Thymus (tissue), 11 donors: ENCODE results near the gene CNIH3. TPM values are rescaled to one million over a fixed set of nuclear protein-coding genes. Genes with fewer than 3 reads are reported as not detected.
"Not testable (repeated sequence)": the region's sequence is repeated elsewhere in the genome, so short reads cannot be mapped to it uniquely, and the experiment has no call there.

Source experiments
- DNase-seq, 9 donors: peaks; one replicate each; pipeline ENCODE4 v3.0.0-alpha.2; 2013; ENCODE audit warnings: low spot score in 9 of 9, low read depth in 6 of 9, missing footprints in 1 of 9
- H3K27ac ChIP-seq, 2 donors: one replicate each; pipeline ENCODE4 v1.5.1; 2013; ENCODE audit warnings: control low read depth in 1 of 2, low read depth in 1 of 2, low read length in 1 of 2, mild to moderate bottlenecking in 1 of 2, moderate library complexity in 1 of 2
- H3K27me3 ChIP-seq, 2 donors: one replicate each; pipeline ENCODE4 v1.5.1; 2013; ENCODE audit warnings: low read length in 1 of 2; ENCODE audit not compliant: control insufficient read depth in 2 of 2, insufficient read depth in 1 of 2
- H3K36me3 ChIP-seq, 2 donors: one replicate each; pipeline ENCODE4 v1.5.1; 2013; ENCODE audit warnings: low read length in 1 of 2, mild to moderate bottlenecking in 1 of 2, moderate library complexity in 1 of 2; ENCODE audit not compliant: control insufficient read depth in 2 of 2, insufficient read depth in 2 of 2
- H3K4me1 ChIP-seq, 2 donors: one replicate each; pipeline ENCODE4 v1.5.1; 2013; ENCODE audit warnings: low read length in 2 of 2; ENCODE audit not compliant: control insufficient read depth in 2 of 2, insufficient read depth in 2 of 2
- H3K4me3 ChIP-seq, 2 donors: one replicate each; pipeline ENCODE4 v1.5.1; 2013; ENCODE audit warnings: low read length in 2 of 2, control low read depth in 1 of 2, mild to moderate bottlenecking in 1 of 2
- H3K9me3 ChIP-seq, 2 donors: one replicate each; pipeline ENCODE4 v1.5.1; 2013; ENCODE audit warnings: low read length in 1 of 2, mild to moderate bottlenecking in 1 of 2; ENCODE audit not compliant: control insufficient read depth in 2 of 2, insufficient read depth in 1 of 2
- WGBS: extraction: QIAGEN DNeasy Blood & Tissue Kit; methylation state at CpG from one replicate; pipeline ENCODE4 v1.1.7; 2013; 5-methylcytosine and 5-hydroxymethylcytosine counted together
- polyA plus RNA-seq: library from polyadenylated mRNA; stranded (reverse); fragments of 200-250 nt; gene quantifications from one replicate; pipeline ENCODE4 v1.2.3, GENCODE V29; 2013
- total RNA-seq: library from RNA; stranded (reverse); fragments of 120-200 nt; gene quantifications from one replicate; pipeline ENCODE4 v1.2.4, GENCODE V29; 2013
- donor health status: healthy.

CNIH3 gene
- total and polyA plus RNA-seq, 2 donors = 2.2 to 2.3 TPM

DNA sequence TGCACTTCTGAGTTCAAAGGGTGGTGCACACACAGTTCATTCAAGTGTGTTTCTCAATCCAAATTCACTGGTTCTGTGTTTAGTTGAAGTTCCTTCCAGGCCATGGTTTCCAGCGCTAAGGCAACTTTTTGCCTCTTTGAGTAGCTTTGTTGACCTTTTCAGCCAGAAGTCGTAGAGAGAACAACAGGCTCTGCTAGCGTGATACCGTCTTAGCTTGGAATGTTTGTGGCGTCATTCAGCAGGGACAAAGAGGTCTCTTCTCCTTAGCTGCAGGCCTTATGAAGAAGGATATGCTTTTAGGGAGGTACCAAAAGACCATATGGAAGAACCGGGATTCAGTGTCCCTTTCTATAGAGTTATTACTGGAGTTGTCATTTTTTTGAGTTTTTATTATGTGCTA is 65.7 kb downstream of the CNIH3 start:
- Histone ChIP-seq H3K27ac (no peak overlapping the region), H3K4me1 (no peaks in the 10 kb centered on the region), H3K4me3 (no peak overlapping the region), H3K27me3 (no peaks in the 10 kb centered on the region), H3K36me3 (no peaks in the 10 kb centered on the region), H3K9me3 (no peaks in the 10 kb centered on the region)
- DNase-seq = no peak
- 97% methylated on average over 6 of the region's 6 CpGs for WGBS

GRCh38 chr1:224683936-224684335 is 67.8 kb downstream of the CNIH3 start:
- Histone ChIP-seq H3K9me3 (no peaks in the 10 kb centered on the region), H3K36me3 (no peaks in the 10 kb centered on the region), H3K4me1 (no peaks in the 10 kb centered on the region), H3K27me3 (no peaks in the 10 kb centered on the region), H3K27ac (no peak overlapping the region), H3K4me3 (no peak overlapping the region)
- whole genome bisulfite sequencing = 79% methylated on average over 8 of the region's 8 CpGs
- no peak for DNase-seq

GRCh38 chr1:224684979-224685425 is 68.9 kb downstream of the CNIH3 start:
- H3K9me3 ChIP-seq = no peaks in the 10 kb centered on the region
- DNase-seq = no peak
- H3K36me3 ChIP-seq = no peaks in the 10 kb centered on the region
- H3K4me3 ChIP-seq = no peak overlapping the region
- no peaks in the 10 kb centered on the region for H3K27me3 ChIP-seq
- peaks cover 0 to 3% of the 10 kb centered on the region in 2 donors for H3K4me1 ChIP-seq
- whole genome bisulfite sequencing = 27% methylated on average over 7 of the region's 7 CpGs
- H3K27ac ChIP-seq = no peak overlapping the region

GRCh38 chr1:224686140-224686539 is 70.0 kb downstream of the CNIH3 start:
- H3K27ac ChIP-seq, DNase-seq, H3K4me1 ChIP-seq, H3K27me3 ChIP-seq, H3K9me3 ChIP-seq, H3K4me3 ChIP-seq, H3K36me3 ChIP-seq: not testable (repeated sequence)
- WGBS = 92% methylated on average over 3 of the region's 3 CpGs

DNA sequence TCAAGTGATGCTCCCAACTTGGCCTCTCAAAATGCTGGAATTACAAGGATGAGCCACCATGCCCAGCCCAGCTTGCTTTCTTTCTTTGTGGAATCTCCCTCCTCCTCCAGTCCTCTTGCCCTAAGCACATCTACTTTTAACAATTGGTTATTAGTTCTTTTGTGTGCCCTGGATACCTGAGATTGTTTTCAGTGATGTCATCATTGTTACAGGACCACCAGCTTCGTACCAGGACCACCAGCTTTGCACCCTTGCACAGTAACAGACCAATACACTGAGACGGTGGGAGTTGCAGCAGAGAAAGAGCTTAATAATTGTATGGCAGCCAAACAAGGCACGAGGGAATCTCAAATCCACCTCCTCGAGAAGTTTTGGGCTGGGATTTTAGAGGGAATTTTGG is 71.3 kb downstream of the CNIH3 start:
- no peak for DNase-seq
- no peaks in the 10 kb centered on the region for H3K27me3 ChIP-seq
- H3K36me3 ChIP-seq = no peaks in the 10 kb centered on the region
- no peak overlapping the region for H3K27ac ChIP-seq
- H3K4me3 ChIP-seq = no peak overlapping the region
- 82% methylated on average over 4 of the region's 4 CpGs for WGBS
- H3K4me1 ChIP-seq = peaks cover 0 to 3% of the 10 kb centered on the region in 2 donors
- no peaks in the 10 kb centered on the region for H3K9me3 ChIP-seq

DNA sequence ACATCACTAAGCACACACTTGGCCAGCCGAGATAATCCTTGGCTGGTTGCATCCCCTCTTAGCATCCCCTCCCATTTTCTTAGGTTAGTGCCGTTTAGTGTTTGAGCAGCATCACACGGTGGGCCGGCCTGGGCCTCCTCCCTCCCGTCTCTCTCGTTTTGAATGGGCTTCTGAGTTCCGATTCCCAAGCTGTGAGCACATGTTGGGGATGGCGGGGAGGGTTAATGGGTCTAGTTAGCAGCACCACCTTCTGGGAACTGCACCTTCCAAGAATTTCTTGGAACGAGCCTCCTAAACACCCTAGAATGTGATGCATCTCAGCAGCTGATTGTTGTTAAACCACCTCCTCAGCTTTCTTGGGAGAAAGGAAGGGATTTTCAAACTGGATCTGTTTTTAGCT is 73.3 kb downstream of the CNIH3 start:
- H3K27me3 ChIP-seq = no peaks in the 10 kb centered on the region
- no peak overlapping the region for H3K27ac ChIP-seq
- H3K36me3 ChIP-seq = no peaks in the 10 kb centered on the region
- DNase-seq = no peak
- WGBS = 87% methylated on average over 9 of the region's 9 CpGs
- H3K4me1 ChIP-seq = peaks cover 0 to 3% of the 10 kb centered on the region in 2 donors
- H3K9me3 ChIP-seq = no peaks in the 10 kb centered on the region
- H3K4me3 ChIP-seq = no peak overlapping the region

DNA sequence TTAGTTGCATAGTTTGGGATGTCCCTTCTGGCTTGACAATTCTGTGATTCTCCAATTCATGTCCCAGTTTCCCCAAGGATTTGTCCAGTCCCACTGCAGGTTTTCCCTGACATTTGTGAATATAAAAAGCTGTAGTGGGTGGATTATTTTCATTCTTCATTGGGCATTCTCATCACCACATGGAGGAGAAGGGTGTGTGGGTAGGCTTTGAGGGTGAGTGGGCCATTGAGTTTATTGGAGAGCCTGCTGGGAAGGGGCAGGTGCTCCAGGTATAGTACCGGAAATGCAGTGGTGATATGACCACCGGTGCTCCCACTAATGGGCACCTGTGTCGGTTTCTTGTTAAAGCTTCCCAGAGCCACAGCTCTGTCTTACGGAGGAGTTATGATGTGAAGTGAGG is 74.5 kb downstream of the CNIH3 start:
- no peaks in the 10 kb centered on the region for H3K9me3 ChIP-seq
- DNase-seq = no peak
- H3K27ac ChIP-seq = no peak overlapping the region
- no peaks in the 10 kb centered on the region for H3K36me3 ChIP-seq
- 97% methylated on average over 4 of the region's 4 CpGs for WGBS
- peaks cover 0 to 3% of the 10 kb centered on the region in 2 donors for H3K4me1 ChIP-seq
- no peak overlapping the region for H3K4me3 ChIP-seq
- no peaks in the 10 kb centered on the region for H3K27me3 ChIP-seq

- Histone ChIP-seq H3K9me3 (no peaks in the 10 kb centered on the region), H3K27ac (no peak overlapping the region), H3K27me3 (no peaks in the 10 kb centered on the region), H3K4me1 (peaks cover 0 to 3% of the 10 kb centered on the region in 2 donors), H3K36me3 (no peaks in the 10 kb centered on the region), H3K4me3 (no peak overlapping the region)
- 69% methylated on average over 4 of the region's 4 CpGs for WGBS
- DNase-seq = no peak
Observed at GRCh38 chr1:224691148-224691925, 75.2 kb downstream of the CNIH3 start.

- H3K4me1 ChIP-seq = no peaks in the 10 kb centered on the region
- H3K27me3 ChIP-seq = no peaks in the 10 kb centered on the region
- H3K4me3 ChIP-seq = no peak overlapping the region
- WGBS = 95% methylated on average over 3 of the region's 3 CpGs
- no peaks in the 10 kb centered on the region for H3K9me3 ChIP-seq
- H3K27ac ChIP-seq = no peak overlapping the region
- no peak for DNase-seq
- H3K36me3 ChIP-seq = no peaks in the 10 kb centered on the region
Observed at GRCh38 chr1:224694969-224695368, 78.9 kb downstream of the CNIH3 start.
